HepG2 (cell line): ENCODE results near the gene ALPK3. TPM values are rescaled to one million over a fixed set of nuclear protein-coding genes. Genes with fewer than 3 reads are reported as not detected.

Experiments used
- ATM ChIP-seq: fragments of 450-650 bp; IDR thresholded peaks from 2 replicates; pipeline ENCODE4 v1.7.1; 2017; ENCODE audit warnings: mild to moderate bottlenecking, borderline replicate concordance
- CEBPG ChIP-seq: IDR thresholded peaks from 2 replicates; pipeline ENCODE4 v1.6.1; 2016
- GFI1 ChIP-seq: sonication (generic); formaldehyde crosslinking; IDR thresholded peaks from 2 replicates; pipeline ENCODE4 v1.5.0; 2020; ENCODE audit warnings: missing genetic modification reagents, mild to moderate bottlenecking, borderline replicate concordance
- IKZF4 ChIP-seq: sonication (generic); formaldehyde crosslinking; IDR thresholded peaks from 2 replicates; pipeline ENCODE4 v1.5.1; 2020; ENCODE audit warnings: borderline replicate concordance, mild to moderate bottlenecking, low read depth, missing genetic modification reagents; ENCODE audit errors: not compliant biosample characterization
- MTA3 ChIP-seq: sonication (generic); formaldehyde crosslinking; IDR thresholded peaks from 2 replicates; pipeline ENCODE4 v1.4.0; 2020; ENCODE audit warnings: missing genetic modification reagents
- PHF8 ChIP-seq: sonication (generic); formaldehyde crosslinking; IDR thresholded peaks from 2 replicates; pipeline ENCODE4 v1.5.0; 2020; ENCODE audit warnings: missing genetic modification reagents
- POLR2A ChIP-seq, 2 experiments: IDR thresholded peaks; 2 replicates each; pipeline ENCODE4 v1.6.1; 2011; ENCODE audit warnings: low read depth in 2 of 2, low read length in 2 of 2, mild to moderate bottlenecking in 1 of 2, moderate library complexity in 1 of 2; ENCODE audit not compliant: insufficient read depth in 1 of 2
- ZBTB7A ChIP-seq: sonication (generic); formaldehyde crosslinking; IDR thresholded peaks from 2 replicates; pipeline ENCODE4 v1.8.0; 2022; ENCODE audit warnings: mild to moderate bottlenecking, missing genetic modification reagents
- ZFP1 ChIP-seq: IDR thresholded peaks from 2 replicates; pipeline ENCODE4 v1.6.1; 2016
- ZNF138 ChIP-seq: sonication (generic); formaldehyde crosslinking; IDR thresholded peaks from 2 replicates; pipeline ENCODE4 v1.5.0; 2020; ENCODE audit warnings: mild to moderate bottlenecking, low read depth, missing genetic modification reagents
- ZNF7 ChIP-seq: IDR thresholded peaks from 2 replicates; pipeline ENCODE4 v1.6.1; 2016; ENCODE audit warnings: missing biosample characterization, missing genetic modification reagents
- ZNF75D ChIP-seq: sonication (generic); formaldehyde crosslinking; IDR thresholded peaks from 2 replicates; pipeline ENCODE4 v1.8.1; 2023; ENCODE audit warnings: missing genetic modification reagents, mild to moderate bottlenecking, borderline replicate concordance
- ZSCAN9 ChIP-seq: IDR thresholded peaks from 2 replicates; pipeline ENCODE4 v1.6.1; 2016; ENCODE audit warnings: borderline replicate concordance
- ZXDC ChIP-seq: sonication (generic); formaldehyde crosslinking; IDR thresholded peaks from 2 replicates; pipeline ENCODE4 v1.5.0; 2020; ENCODE audit warnings: mild to moderate bottlenecking, missing genetic modification reagents
- polyA plus RNA-seq, 8 experiments: library from polyadenylated mRNA; depleted of rRNA in 3 of 8; stranded (reverse) in 7 of 8; unstranded in 1 of 8; fragments of >200 nt; fragmentation: Illumina TruSeq in 4 of 8; extraction: Trizol in 4 of 8; gene quantifications; 2 replicates each; pipeline versions ENCODE4 v1.2.1 to v1.2.3, GENCODE V29; 2011 to 2016; ENCODE audit warnings: low read depth in 4 of 8, missing spikeins in 1 of 8, mixed read lengths in 1 of 8; ENCODE audit not compliant: insufficient read depth in 1 of 8
- total RNA-seq, 5 experiments: library from RNA; depleted of rRNA; stranded (reverse); fragments of >200 nt; fragmentation: Illumina TruSeq; extraction: Trizol; gene quantifications; 2 replicates each; pipeline ENCODE4 v1.2.3, GENCODE V29; 2016; ENCODE audit warnings: low read depth in 1 of 5
- TF ChIP-seq, protein P1 (sequence below): sonication (generic); formaldehyde crosslinking; IDR thresholded peaks from 2 replicates; pipeline ENCODE4 v1.4.0; 2020; ENCODE audit warnings: missing genetic modification reagents, mild to moderate bottlenecking, borderline replicate concordance
- TF ChIP-seq, protein P2 (sequence below): sonication (generic); formaldehyde crosslinking; IDR thresholded peaks from 2 replicates; pipeline ENCODE4 v1.4.0; 2020; ENCODE audit warnings: mild to moderate bottlenecking, missing genetic modification reagents

ALPK3 gene
- total and polyA plus RNA-seq, 2 of the 13 experiments (the other 11 are each of a cell fraction or from before 2014, with no cell fraction given), result 0.04 to 0.42 TPM

DNA sequence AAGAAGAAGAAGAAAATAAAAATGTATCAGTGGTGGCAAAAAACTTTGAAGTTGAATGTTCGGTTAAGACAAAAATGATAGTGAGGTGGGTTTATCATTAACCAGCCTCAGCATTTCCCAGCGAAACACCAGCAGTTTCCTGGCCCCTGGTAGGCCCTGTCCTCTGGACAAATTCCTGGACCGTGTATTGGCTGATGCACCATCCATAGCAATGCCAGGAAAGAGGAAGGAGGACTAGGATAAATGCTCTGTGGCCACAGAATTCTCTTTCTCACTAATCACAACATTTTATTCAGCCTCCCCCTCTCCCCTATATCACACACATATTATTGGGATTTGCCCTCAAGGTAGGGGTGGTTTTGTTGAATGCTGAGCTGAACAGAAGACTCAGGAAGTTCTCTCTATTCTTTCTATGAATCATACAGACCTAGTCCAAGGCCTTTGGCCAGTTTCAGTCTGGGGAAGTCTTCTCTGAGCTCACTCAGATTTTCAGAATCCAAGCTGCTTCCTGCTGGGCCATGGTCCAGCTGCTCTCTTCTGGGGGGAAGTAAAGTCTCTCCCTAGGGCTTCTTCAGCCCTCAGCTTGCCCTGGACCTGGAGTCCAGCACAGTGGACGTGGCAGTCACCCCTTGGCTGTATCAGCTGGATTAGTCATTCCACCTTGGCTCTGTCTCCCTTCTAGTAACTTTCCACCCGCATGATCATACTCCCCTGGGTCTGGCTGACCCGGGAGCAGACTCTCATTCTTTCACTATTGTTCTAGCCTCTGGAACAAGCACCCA is 94.9 kb downstream of the ALPK3 start (continued):
- TF ChIP-seq ZXDC (CRISPR knock-in tag), result no peak
- no peak for TF ChIP-seq IKZF4 (CRISPR knock-in tag)
- TF ChIP-seq PHF8 (CRISPR knock-in tag), result no peak
- TF ChIP-seq MTA3 (CRISPR knock-in tag), result no peak
- TF ChIP-seq ZBTB7A, result no peak
- no peak for TF ChIP-seq CEBPG (CRISPR knock-in tag)
- TF ChIP-seq, protein P1, sequence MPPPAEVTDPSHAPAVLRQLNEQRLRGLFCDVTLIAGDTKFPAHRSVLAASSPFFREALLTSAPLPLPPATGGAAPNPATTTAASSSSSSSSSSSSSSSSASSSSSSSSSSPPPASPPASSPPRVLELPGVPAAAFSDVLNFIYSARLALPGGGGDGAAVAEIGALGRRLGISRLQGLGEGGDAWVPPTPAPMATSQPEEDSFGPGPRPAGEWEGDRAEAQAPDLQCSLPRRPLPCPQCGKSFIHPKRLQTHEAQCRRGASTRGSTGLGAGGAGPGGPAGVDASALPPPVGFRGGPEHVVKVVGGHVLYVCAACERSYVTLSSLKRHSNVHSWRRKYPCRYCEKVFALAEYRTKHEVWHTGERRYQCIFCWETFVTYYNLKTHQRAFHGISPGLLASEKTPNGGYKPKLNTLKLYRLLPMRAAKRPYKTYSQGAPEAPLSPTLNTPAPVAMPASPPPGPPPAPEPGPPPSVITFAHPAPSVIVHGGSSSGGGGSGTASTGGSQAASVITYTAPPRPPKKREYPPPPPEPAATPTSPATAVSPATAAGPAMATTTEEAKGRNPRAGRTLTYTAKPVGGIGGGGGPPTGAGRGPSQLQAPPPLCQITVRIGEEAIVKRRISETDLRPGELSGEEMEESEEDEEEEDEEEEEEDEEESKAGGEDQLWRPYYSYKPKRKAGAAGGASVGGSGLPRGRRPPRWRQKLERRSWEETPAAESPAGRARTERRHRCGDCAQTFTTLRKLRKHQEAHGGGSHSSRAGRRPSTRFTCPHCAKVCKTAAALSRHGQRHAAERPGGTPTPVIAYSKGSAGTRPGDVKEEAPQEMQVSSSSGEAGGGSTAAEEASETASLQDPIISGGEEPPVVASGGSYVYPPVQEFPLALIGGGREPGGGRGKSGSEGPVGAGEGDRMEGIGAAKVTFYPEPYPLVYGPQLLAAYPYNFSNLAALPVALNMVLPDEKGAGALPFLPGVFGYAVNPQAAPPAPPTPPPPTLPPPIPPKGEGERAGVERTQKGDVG, result no peak
- peak; percentile 52 to 73; a peak in 3 of 4 replicates for TF ChIP-seq POLR2A (IDR thresholded peaks at IDR 0.05; ENCODE audit: insufficient read depth in 1 of 2, low read depth in 2 of 2, low read length in 2 of 2)
- no peak for TF ChIP-seq GFI1 (CRISPR knock-in tag)
- TF ChIP-seq ZSCAN9, result peak; percentile 41; the same call in 1 of the 2 replicates
- no peak for TF ChIP-seq ZNF7 (CRISPR knock-in tag)
- no peak for TF ChIP-seq ATM
- TF ChIP-seq ZNF75D, result no peak
- TF ChIP-seq, protein P2, sequence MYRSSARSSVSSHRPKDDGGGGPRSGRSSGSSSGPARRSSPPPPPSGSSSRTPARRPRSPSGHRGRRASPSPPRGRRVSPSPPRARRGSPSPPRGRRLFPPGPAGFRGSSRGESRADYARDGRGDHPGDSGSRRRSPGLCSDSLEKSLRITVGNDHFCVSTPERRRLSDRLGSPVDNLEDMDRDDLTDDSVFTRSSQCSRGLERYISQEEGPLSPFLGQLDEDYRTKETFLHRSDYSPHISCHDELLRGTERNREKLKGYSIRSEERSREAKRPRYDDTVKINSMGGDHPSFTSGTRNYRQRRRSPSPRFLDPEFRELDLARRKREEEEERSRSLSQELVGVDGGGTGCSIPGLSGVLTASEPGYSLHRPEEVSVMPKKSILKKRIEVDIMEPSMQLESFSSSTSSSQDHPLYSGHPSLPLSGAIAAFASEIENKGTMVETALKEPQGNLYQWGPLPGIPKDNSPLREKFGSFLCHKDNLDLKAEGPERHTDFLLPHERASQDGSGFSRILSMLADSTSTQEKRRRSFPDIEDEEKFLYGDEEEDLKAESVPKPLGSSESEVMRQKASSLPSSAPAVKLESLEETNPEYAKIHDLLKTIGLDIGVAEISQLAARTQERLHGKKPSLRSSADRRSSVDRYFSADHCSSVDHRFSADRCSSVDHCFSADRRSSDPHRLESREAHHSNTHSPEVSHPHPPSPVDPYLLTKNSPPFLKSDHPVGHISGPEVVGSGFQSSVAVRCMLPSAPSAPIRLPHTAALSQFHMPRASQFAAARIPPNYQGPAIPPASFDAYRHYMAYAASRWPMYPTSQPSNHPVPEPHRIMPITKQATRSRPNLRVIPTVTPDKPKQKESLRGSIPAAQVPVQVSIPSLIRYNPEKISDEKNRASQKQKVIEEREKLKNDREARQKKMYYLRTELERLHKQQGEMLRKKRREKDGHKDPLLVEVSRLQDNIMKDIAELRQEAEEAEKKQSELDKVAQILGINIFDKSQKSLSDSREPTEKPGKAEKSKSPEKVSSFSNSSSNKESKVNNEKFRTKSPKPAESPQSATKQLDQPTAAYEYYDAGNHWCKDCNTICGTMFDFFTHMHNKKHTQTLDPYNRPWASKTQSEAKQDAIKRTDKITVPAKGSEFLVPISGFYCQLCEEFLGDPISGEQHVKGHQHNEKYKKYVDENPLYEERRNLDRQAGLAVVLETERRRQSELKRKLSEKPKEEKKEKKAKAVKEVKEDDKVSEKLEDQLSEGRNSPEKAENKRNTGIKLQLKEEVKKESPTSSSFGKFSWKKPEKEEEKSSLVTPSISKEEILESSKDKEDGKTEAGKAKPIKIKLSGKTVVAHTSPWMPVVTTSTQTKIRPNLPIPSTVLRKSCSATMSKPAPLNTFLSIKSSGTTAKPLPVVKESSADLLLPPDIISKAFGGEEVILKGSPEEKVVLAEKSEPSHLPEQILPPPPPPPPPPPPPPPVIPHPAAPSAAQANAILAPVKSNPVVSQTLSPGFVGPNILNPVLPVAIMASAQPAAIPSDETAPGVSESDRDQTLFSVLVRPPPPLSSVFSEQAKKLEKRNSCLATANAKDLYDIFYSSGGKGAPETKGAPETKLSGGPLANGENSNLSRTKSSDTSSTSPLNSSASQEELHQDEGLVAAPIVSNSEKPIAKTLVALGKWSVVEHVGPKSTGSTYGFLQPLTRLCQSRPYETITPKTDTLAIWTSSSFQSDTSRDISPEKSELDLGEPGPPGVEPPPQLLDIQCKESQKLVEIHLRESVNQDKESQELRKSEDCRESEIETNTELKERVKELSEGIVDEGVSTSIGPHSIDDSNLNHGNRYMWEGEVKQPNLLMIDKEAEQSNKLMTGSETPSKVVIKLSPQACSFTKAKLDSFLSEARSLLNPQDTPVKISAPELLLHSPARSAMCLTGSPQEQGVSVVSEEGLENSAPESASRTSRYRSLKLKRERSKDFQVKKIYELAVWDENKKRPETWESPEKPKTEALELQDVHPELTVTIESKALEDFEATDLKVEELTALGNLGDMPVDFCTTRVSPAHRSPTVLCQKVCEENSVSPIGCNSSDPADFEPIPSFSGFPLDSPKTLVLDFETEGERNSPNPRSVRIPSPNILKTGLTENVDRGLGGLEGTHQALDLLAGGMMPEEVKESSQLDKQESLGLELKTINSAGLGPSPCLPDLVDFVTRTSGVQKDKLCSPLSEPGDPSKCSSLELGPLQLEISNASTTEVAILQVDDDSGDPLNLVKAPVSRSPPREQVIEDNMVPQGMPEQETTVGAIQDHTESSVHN (CRISPR knock-in tag), result no peak
- TF ChIP-seq ZNF138 (CRISPR knock-in tag), result no peak
- TF ChIP-seq ZFP1 (CRISPR knock-in tag), result no peak
